ENCODE measurements around the gene RNF128. TPM values are rescaled to one million over a fixed set of nuclear protein-coding genes. Genes with fewer than 3 reads are reported as not detected.

RNF128 gene
- total and polyA plus RNA-seq, 2 donors (not counting 1 experiment from before 2014, with no cell fraction given): not detected

- Histone ChIP-seq H2AFZ (ENCODE audit: insufficient read depth, low read depth, low read length, poor library complexity, severe bottlenecking) (no peak overlapping the region), H3K36me3 (replicated peaks in 1 of 2; ENCODE audit: control extremely low read depth in 1 of 2, control insufficient read depth in 1 of 2, extremely low read depth in 1 of 2, insufficient read depth in 2 of 2, low read length in 1 of 2) (no peaks in the 10 kb centered on the region), H4K20me1 (ENCODE audit: control insufficient read depth, insufficient read depth, low read length, poor library complexity, severe bottlenecking) (no peaks in the 10 kb centered on the region), H3K27ac (ENCODE audit: low read length in 2 of 2) (no peak overlapping the region), H3K4me2 (replicated peaks; ENCODE audit: low read depth, low read length, poor library complexity, severe bottlenecking) (no peak overlapping the region), H3K4me3 (ENCODE audit: control extremely low read depth in 1 of 5, extremely low read depth in 1 of 5, insufficient read depth in 1 of 5, low read depth in 2 of 5, low read length in 4 of 5) (no peak overlapping the region), H3K4me1 (ENCODE audit: control insufficient read depth in 2 of 2, insufficient read depth in 2 of 2, low read length in 2 of 2) (no peaks in the 10 kb centered on the region), H3K9ac (ENCODE audit: low read length) (no peak overlapping the region), H3K79me2 (ENCODE audit: control insufficient read depth, insufficient read depth, low read length) (no peaks in the 10 kb centered on the region), H3K27me3 (replicated peaks in 1 of 4; ENCODE audit: control extremely low read depth in 1 of 4, control insufficient read depth in 3 of 4, insufficient read depth in 4 of 4, low read length in 3 of 4) (no peaks in the 10 kb centered on the region), H3K9me3 (ENCODE audit: control extremely low read depth in 1 of 3, control insufficient read depth in 2 of 3, insufficient read depth in 1 of 3, low read length in 2 of 3) (no peaks in the 10 kb centered on the region)
- Mint-ChIP-seq H3K9me3 (ENCODE audit: insufficient read depth) (no peaks in the 10 kb centered on the region), H3K4me1 (no peaks in the 10 kb centered on the region), H3K27me3 (no peaks in the 10 kb centered on the region), H3K4me3 (no peak overlapping the region), H3K27ac (no peak overlapping the region)
- intact Hi-C loops (cut with micrococcal nuclease): no loop called here
- ChIA-PET POLR2A (no interaction called here), CTCF (no interaction called here)
- ATAC-seq (ENCODE audit: low read depth) (no peak), DNase-seq (no peak)
- no CpG with 5 or more reads among the region's 2 CpGs for WGBS (ENCODE audit: insufficient coverage)
- TF ChIP-seq EZH2 (IDR thresholded peaks at IDR 0.05; ENCODE audit: borderline replicate concordance, insufficient read depth, low read depth, low read length, poor library complexity, severe bottlenecking) (no peak), CTCF (IDR thresholded peaks at IDR 0.05) (no peak)
Observed at GRCh38 chrX:106680716-106681115, 45.8 kb upstream of the RNF128 start.

GRCh38 chrX:106684207-106684606, 42.3 kb upstream of the RNF128 start:
- Histone ChIP-seq H4K20me1 (ENCODE audit: control insufficient read depth, insufficient read depth, low read length, poor library complexity, severe bottlenecking) (no peaks in the 10 kb centered on the region), H3K36me3 (replicated peaks in 1 of 2; ENCODE audit: control extremely low read depth in 1 of 2, control insufficient read depth in 1 of 2, extremely low read depth in 1 of 2, insufficient read depth in 2 of 2, low read length in 1 of 2) (no peaks in the 10 kb centered on the region), H3K4me1 (ENCODE audit: control insufficient read depth in 2 of 2, insufficient read depth in 2 of 2, low read length in 2 of 2) (no peaks in the 10 kb centered on the region), H3K4me3 (ENCODE audit: control extremely low read depth in 1 of 5, extremely low read depth in 1 of 5, insufficient read depth in 1 of 5, low read depth in 2 of 5, low read length in 4 of 5) (no peak overlapping the region), H3K9me3 (ENCODE audit: control extremely low read depth in 1 of 3, control insufficient read depth in 2 of 3, insufficient read depth in 1 of 3, low read length in 2 of 3) (no peaks in the 10 kb centered on the region), H3K79me2 (ENCODE audit: control insufficient read depth, insufficient read depth, low read length) (no peaks in the 10 kb centered on the region), H2AFZ (ENCODE audit: insufficient read depth, low read depth, low read length, poor library complexity, severe bottlenecking) (no peak overlapping the region), H3K27ac (ENCODE audit: low read length in 2 of 2) (no peak overlapping the region), H3K27me3 (replicated peaks in 1 of 4; ENCODE audit: control extremely low read depth in 1 of 4, control insufficient read depth in 3 of 4, insufficient read depth in 4 of 4, low read length in 3 of 4) (no peaks in the 10 kb centered on the region), H3K9ac (ENCODE audit: low read length) (no peak overlapping the region), H3K4me2 (replicated peaks; ENCODE audit: low read depth, low read length, poor library complexity, severe bottlenecking) (no peak overlapping the region)
- DNase-seq: no peak
- 80% methylated on average over 2 of the region's 4 CpGs for WGBS (ENCODE audit: insufficient coverage)
- no peaks in the 10 kb centered on the region for H3K4me1 Mint-ChIP-seq
- intact Hi-C loops (cut with micrococcal nuclease): no loop called here
- POLR2A ChIA-PET: no interaction called here
- TF ChIP-seq EZH2 (IDR thresholded peaks at IDR 0.05; ENCODE audit: borderline replicate concordance, insufficient read depth, low read depth, low read length, poor library complexity, severe bottlenecking): no peak
- TF ChIP-seq CTCF (IDR thresholded peaks at IDR 0.05): no peak
- CTCF ChIA-PET: no interaction called here
- no peaks in the 10 kb centered on the region for H3K27me3 Mint-ChIP-seq
- H3K9me3 Mint-ChIP-seq (ENCODE audit: insufficient read depth): no peaks in the 10 kb centered on the region
- no peak overlapping the region for H3K4me3 Mint-ChIP-seq
- H3K27ac Mint-ChIP-seq: no peak overlapping the region
- no peak for ATAC-seq (ENCODE audit: low read depth)

Data from B cell (primary cell).